Measurements from ENCODE around the gene CBX4.

Gene CBX4

GRCh38 chr17:79836972-79837887, 2.0 kb downstream of the CBX4 start:
- POLR2A ChIA-PET = interaction anchor here (0.7 to 3.5 kb wide), 6 partner anchors 16 to 41 kb away, joined by 3 to 23 read pairs (median 4); partner anchors contain the start of gene CBX8
- peaks cover 23% of the 10 kb centered on the region for H3K4me1 ChIP-seq (ENCODE audit: control insufficient read depth, insufficient read depth, low read length)
- H3K36me3 ChIP-seq (ENCODE audit: control insufficient read depth in 2 of 2, insufficient read depth in 1 of 2, low read length in 2 of 2) = peaks cover 0 to 41% of the 10 kb centered on the region in 2 experiments; a peak in 1 of 3 replicates
- TF ChIP-seq ZNF274 (IDR thresholded peaks at IDR 0.05; ENCODE audit: low read length) = no peak
- TF ChIP-seq ZNF274 (tag by site-specific recombination; IDR thresholded peaks at IDR 0.05; ENCODE audit: borderline replicate concordance) = no peak
- TF ChIP-seq ZBTB1 (tag by site-specific recombination; IDR thresholded peaks at IDR 0.05) = 0 out of 2 replicates have a peak, but pooled peaks have one; percentile 19
- TF ChIP-seq RBAK (tag by site-specific recombination; IDR thresholded peaks at IDR 0.05) = no peak
- no peak for TF ChIP-seq ZNF354C (tag by site-specific recombination; IDR thresholded peaks at IDR 0.05; ENCODE audit: borderline replicate concordance, low read depth)
- TF ChIP-seq KLF1 (tag by site-specific recombination; IDR thresholded peaks at IDR 0.05) = peak; percentile 55; the same call in 1 of the 2 replicates
- TF ChIP-seq ZNF2 (tag by site-specific recombination; IDR thresholded peaks at IDR 0.05) = no peak
- no peak for TF ChIP-seq ZNF292 (tag by site-specific recombination; IDR thresholded peaks at IDR 0.05; ENCODE audit: borderline replicate concordance, low read depth)
- no peak for TF ChIP-seq ZNF626 (tag by site-specific recombination; IDR thresholded peaks at IDR 0.05)
- no peak for TF ChIP-seq HOXC10 (CRISPR knock-in tag; IDR thresholded peaks at IDR 0.05)
- TF ChIP-seq ZNF623 (tag by site-specific recombination; IDR thresholded peaks at IDR 0.05) = no peak
- TF ChIP-seq TSHZ1 (tag by site-specific recombination; IDR thresholded peaks at IDR 0.05; ENCODE audit: borderline replicate concordance) = no peak
- no peak for TF ChIP-seq ZNF114 (tag by site-specific recombination; IDR thresholded peaks at IDR 0.05)
- TF ChIP-seq ZNF449 (tag by site-specific recombination; IDR thresholded peaks at IDR 0.05) = no peak
- no peak for TF ChIP-seq CTCF (tag by site-specific recombination; IDR thresholded peaks at IDR 0.05)
- no peak for TF ChIP-seq ZNF184 (tag by site-specific recombination; IDR thresholded peaks at IDR 0.05)
- TF ChIP-seq PBX3 (CRISPR knock-in tag; IDR thresholded peaks at IDR 0.05) = no peak
- peak; percentile 34; the same call in 1 of the 2 replicates for TF ChIP-seq ZIC2 (tag by site-specific recombination; IDR thresholded peaks at IDR 0.05)
- peak; percentile 84 for TF ChIP-seq SCRT2 (tag by site-specific recombination; IDR thresholded peaks at IDR 0.05)
- TF ChIP-seq, protein P1, sequence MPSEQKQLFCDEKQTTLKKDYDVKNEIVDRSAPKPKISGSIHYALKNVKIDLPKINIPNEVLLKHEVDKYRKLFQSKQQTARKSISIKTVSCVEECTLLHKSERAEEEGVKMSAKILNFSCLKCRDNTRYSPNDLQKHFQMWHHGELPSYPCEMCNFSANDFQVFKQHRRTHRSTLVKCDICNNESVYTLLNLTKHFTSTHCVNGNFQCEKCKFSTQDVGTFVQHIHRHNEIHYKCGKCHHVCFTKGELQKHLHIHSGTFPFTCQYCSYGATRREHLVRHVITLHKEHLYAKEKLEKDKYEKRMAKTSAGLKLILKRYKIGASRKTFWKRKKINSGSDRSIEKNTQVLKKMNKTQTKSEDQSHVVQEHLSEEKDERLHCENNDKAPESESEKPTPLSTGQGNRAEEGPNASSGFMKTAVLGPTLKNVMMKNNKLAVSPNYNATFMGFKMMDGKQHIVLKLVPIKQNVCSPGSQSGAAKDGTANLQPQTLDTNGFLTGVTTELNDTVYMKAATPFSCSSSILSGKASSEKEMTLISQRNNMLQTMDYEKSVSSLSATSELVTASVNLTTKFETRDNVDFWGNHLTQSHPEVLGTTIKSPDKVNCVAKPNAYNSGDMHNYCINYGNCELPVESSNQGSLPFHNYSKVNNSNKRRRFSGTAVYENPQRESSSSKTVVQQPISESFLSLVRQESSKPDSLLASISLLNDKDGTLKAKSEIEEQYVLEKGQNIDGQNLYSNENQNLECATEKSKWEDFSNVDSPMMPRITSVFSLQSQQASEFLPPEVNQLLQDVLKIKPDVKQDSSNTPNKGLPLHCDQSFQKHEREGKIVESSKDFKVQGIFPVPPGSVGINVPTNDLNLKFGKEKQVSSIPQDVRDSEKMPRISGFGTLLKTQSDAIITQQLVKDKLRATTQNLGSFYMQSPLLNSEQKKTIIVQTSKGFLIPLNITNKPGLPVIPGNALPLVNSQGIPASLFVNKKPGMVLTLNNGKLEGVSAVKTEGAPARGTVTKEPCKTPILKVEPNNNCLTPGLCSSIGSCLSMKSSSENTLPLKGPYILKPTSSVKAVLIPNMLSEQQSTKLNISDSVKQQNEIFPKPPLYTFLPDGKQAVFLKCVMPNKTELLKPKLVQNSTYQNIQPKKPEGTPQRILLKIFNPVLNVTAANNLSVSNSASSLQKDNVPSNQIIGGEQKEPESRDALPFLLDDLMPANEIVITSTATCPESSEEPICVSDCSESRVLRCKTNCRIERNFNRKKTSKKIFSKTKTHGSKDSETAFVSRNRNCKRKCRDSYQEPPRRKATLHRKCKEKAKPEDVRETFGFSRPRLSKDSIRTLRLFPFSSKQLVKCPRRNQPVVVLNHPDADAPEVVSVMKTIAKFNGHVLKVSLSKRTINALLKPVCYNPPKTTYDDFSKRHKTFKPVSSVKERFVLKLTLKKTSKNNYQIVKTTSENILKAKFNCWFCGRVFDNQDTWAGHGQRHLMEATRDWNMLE (tag by site-specific recombination; conservative IDR thresholded peaks at IDR 0.05; ENCODE audit: low read depth) = no peak
- no peak for TF ChIP-seq ZNF596 (tag by site-specific recombination; IDR thresholded peaks at IDR 0.05)

More at GRCh38 chr17:79836972-79837887, 2.0 kb downstream of the CBX4 start:
- H3K9me3 ChIP-seq (ENCODE audit: control insufficient read depth, insufficient read depth, low read depth, low read length) = no peaks in the 10 kb centered on the region
- peak overlapping the region; percentile 74 for H3K4me3 ChIP-seq (ENCODE audit: low read depth, low read length)
- CTCF ChIA-PET = interaction anchor here (0.6 to 1.6 kb wide), 9 partner anchors 9 to 134 kb away, joined by 3 to 10 read pairs (median 4); no protein-coding TSS in a partner anchor
- peak overlapping the region; percentile 81; the same call in 1 of the 2 replicates for H3K27ac ChIP-seq (ENCODE audit: extremely low read depth, low read depth, low read length)
